K562 (cell line): ENCODE results near the gene PRICKLE4. TPM values are rescaled to one million over a fixed set of nuclear protein-coding genes. Genes with fewer than 3 reads are reported as not detected.

Experiments
- ARID1B ChIP-seq: fragments of 450-650 bp; IDR thresholded peaks from 2 replicates; pipeline ENCODE4 v1.6.1; 2016; ENCODE audit warnings: antibody characterized with exemption, mild to moderate bottlenecking, inconsistent platforms
- ASH1L ChIP-seq: fragments of 450-650 bp; IDR thresholded peaks from 2 replicates; pipeline ENCODE4 v1.6.1; 2018; ENCODE audit warnings: borderline replicate concordance, mild to moderate bottlenecking, low read depth; ENCODE audit not compliant: partially characterized antibody
- GTF2E2 ChIP-seq: fragments of 200-800 bp; sonication (Bioruptor generic); IDR thresholded peaks from 2 replicates; pipeline ENCODE4 v1.6.1; 2016; ENCODE audit warnings: missing genetic modification characterization, missing compliant biosample characterization
- KLF1 ChIP-seq: fragments of 450-650 bp; IDR thresholded peaks from 2 replicates; pipeline ENCODE4 v1.6.1; 2016; ENCODE audit warnings: missing genetic modification characterization, missing compliant biosample characterization
- LCOR ChIP-seq: sonication (generic); formaldehyde crosslinking; IDR thresholded peaks from 2 replicates; pipeline ENCODE4 v1.8.0; 2022; ENCODE audit warnings: mild to moderate bottlenecking, missing genetic modification reagents
- RBBP5 ChIP-seq: fragments of 200-600 bp; sonication (generic); IDR thresholded peaks from 2 replicates; pipeline ENCODE4 v1.6.1; 2012; ENCODE audit warnings: borderline replicate concordance, mild to moderate bottlenecking, low read length, control low read depth, inconsistent platforms; ENCODE audit not compliant: insufficient read depth, poor library complexity, severe bottlenecking
- RFX7 ChIP-seq: fragments of 250-450 bp; sonication (Bioruptor Pico); IDR thresholded peaks from 2 replicates; pipeline ENCODE4 v1.5.1; 2021; ENCODE audit warnings: mild to moderate bottlenecking
- SNIP1 ChIP-seq: fragments of 450-650 bp; IDR thresholded peaks from 2 replicates; pipeline ENCODE4 v1.7.1; 2017; ENCODE audit warnings: low read depth, mild to moderate bottlenecking
- ZBED1 ChIP-seq: IDR thresholded peaks from 2 replicates; pipeline ENCODE4 v1.6.1; 2014
- ZBTB1 ChIP-seq: sonication (generic); formaldehyde crosslinking; IDR thresholded peaks from 2 replicates; pipeline ENCODE4 v1.8.1; 2023; ENCODE audit warnings: missing genetic modification reagents, low read depth, mild to moderate bottlenecking, borderline replicate concordance
- ZBTB17 ChIP-seq: fragments of 450-650 bp; formaldehyde crosslinking; IDR thresholded peaks from 2 replicates; pipeline ENCODE4 v1.4.0; 2020; ENCODE audit warnings: mild to moderate bottlenecking
- ZBTB40 ChIP-seq, 2 experiments: fragments of 450-650 bp in 1 of 2; sonication (generic) in 1 of 2; formaldehyde crosslinking in 1 of 2; IDR thresholded peaks; 2 replicates each; pipeline versions ENCODE4 v1.7.1 to v1.9.0; 2016 to 2022; ENCODE audit warnings: inconsistent platforms in 1 of 2, mild to moderate bottlenecking in 1 of 2, missing genetic modification reagents in 1 of 2
- ZBTB7A ChIP-seq: IDR thresholded peaks from 2 replicates; pipeline ENCODE4 v1.6.1; 2011; ENCODE audit warnings: low read depth, mild to moderate bottlenecking, low read length, moderate library complexity, borderline replicate concordance; ENCODE audit not compliant: control insufficient read depth
- ZNF592 ChIP-seq: fragments of 450-650 bp; IDR thresholded peaks from 2 replicates; pipeline ENCODE4 v1.6.1; 2017; ENCODE audit warnings: antibody characterized with exemption, mild to moderate bottlenecking
- polyA plus RNA-seq, 8 experiments: library from polyadenylated mRNA; depleted of rRNA in 4 of 8; stranded (reverse) in 5 of 8; unstranded in 3 of 8; fragments of >200 nt; fragmentation: Nextera tagmentation in 2 of 8; fragmentation: Illumina TruSeq in 1 of 8; extraction: Ambion mirVana in 2 of 8; extraction: Trizol in 1 of 8; gene quantifications; 2 replicates each; pipeline versions ENCODE4 v1.2.1 to v1.2.3, GENCODE V29; 2011 to 2014; ENCODE audit warnings: inconsistent platforms in 1 of 8, missing spikeins in 1 of 8
- total RNA-seq, 7 experiments: library from RNA; depleted of rRNA in 6 of 7; stranded (reverse); fragments of >200 nt in 6 of 7; fragmentation: Illumina TruSeq in 2 of 7; extraction: Trizol in 2 of 7; gene quantifications; 2 replicates each; pipeline versions ENCODE4 v1.2.1 to v1.2.3, GENCODE V29; 2011 to 2021; ENCODE audit warnings: low replicate concordance in 1 of 7

Gene PRICKLE4
- total and polyA plus RNA-seq, 9 of the 15 experiments (the other 6 are each of a cell fraction or from before 2014, with no cell fraction given), result 0.20 to 0.32 (median 0.27) TPM; not detected in 6

- TF ChIP-seq ZBTB40 (IDR thresholded peaks at IDR 0.05), result peak; percentile 98
- TF ChIP-seq ZBTB40 (CRISPR knock-in tag; IDR thresholded peaks at IDR 0.05), result no peak
- TF ChIP-seq ARID1B, result 0 out of 2 replicates have a peak, but pooled peaks have one; percentile 17
- TF ChIP-seq ZNF592, result 0 out of 2 replicates have a peak, but pooled peaks have one; percentile 52
- TF ChIP-seq SNIP1, result peak; percentile 22; the same call in 1 of the 2 replicates
- TF ChIP-seq RBBP5, result peak; percentile 98
- peak; percentile 67; the same call in 1 of the 2 replicates for TF ChIP-seq ZBTB7A
- peak; percentile 71 for TF ChIP-seq KLF1 (tag)
- TF ChIP-seq RFX7 (CRISPR knock-in tag), result no peak
- peak; percentile 89 for TF ChIP-seq ZBED1
- TF ChIP-seq GTF2E2 (tag), result peak; percentile 90
- TF ChIP-seq LCOR (CRISPR knock-in tag), result peak; percentile 89
- 0 out of 2 replicates have a peak, but pooled peaks have one; percentile 9 for TF ChIP-seq ZBTB17 (CRISPR knock-in tag)
- TF ChIP-seq ASH1L, result peak; percentile 44
- TF ChIP-seq ZBTB1 (CRISPR knock-in tag), result peak; percentile 82
Observed at GRCh38 chr6:41787219-41787917, 6.8 kb downstream of the PRICKLE4 start, which contains the start of gene TOMM6 (continued).
